ENCODE measurements around the gene MMGT1.
"Not testable (repeated sequence)": the region's sequence is repeated elsewhere in the genome, so short reads cannot be mapped to it uniquely, and the experiment has no call there.

MMGT1 gene

GRCh38 chrX:135923353-135923752 lies 50.4 kb downstream of the MMGT1 start:
- DNase-seq = no peak

GRCh38 chrX:135920516-135920915 lies 53.3 kb downstream of the MMGT1 start:
- DNase-seq = not testable (repeated sequence)

- no peak for DNase-seq
Measured at GRCh38 chrX:135914404-135914803, 59.4 kb downstream of the MMGT1 start.

Measured in central memory CD4-positive, alpha-beta T cell (primary cell).